ENCODE results near the gene MAFG. TPM values are rescaled to one million over a fixed set of nuclear protein-coding genes. Genes with fewer than 3 reads are reported as not detected.

Gene MAFG
- total and polyA plus RNA-seq, 4 donors: 11.9 to 33.3 (median 23.3) TPM

- H3K4me1 ChIP-seq (ENCODE audit: control insufficient read depth in 5 of 5, insufficient read depth in 5 of 5, low read length in 5 of 5): peaks cover 0 to 28% (median 11%) of the 10 kb centered on the region in 5 donors
- ATAC-seq (ENCODE audit: insufficient read depth, low FRiP score) (peak; percentile 48), DNase-seq (peak in 1 of 3 donors; percentile 21)
- H3K9me3 ChIP-seq (ENCODE audit: control insufficient read depth in 4 of 4, insufficient read depth in 3 of 4, low read length in 3 of 4): no peaks in the 10 kb centered on the region
- H3K27ac ChIP-seq (ENCODE audit: low read depth in 1 of 2, low read length in 1 of 2): peak within 1 kb of the TSS; percentile 97 to 99
- no peak for TF ChIP-seq CTCF (IDR thresholded peaks at IDR 0.05; ENCODE audit: control extremely low read depth, extremely low read depth)
- H3K9ac ChIP-seq (ENCODE audit: insufficient read depth in 1 of 2, low read length in 2 of 2): peak within 1 kb of the TSS; percentile 78 to 94
- no peaks in the 10 kb centered on the region for H3K27me3 ChIP-seq (ENCODE audit: control insufficient read depth in 3 of 3, insufficient read depth in 3 of 3, low read length in 2 of 3)
- 1 to 2% methylated on average over 38 to 64 of the region's 64 CpGs for WGBS, 2 donors
- peaks cover 0 to 23% (median 9%) of the 10 kb centered on the region in 4 donors for H3K36me3 ChIP-seq (ENCODE audit: control insufficient read depth in 4 of 4, insufficient read depth in 4 of 4, low read length in 4 of 4)
- peak within 1 kb of the TSS; percentile 79 for H3K4me3 ChIP-seq
Measured at GRCh38 chr17:81870981-81871386, 56.6 kb downstream of the MAFG start, which contains the start of gene ARHGDIA. Gene ARHGDIA (minus strand): TSS chr17:81871337. CDS start chr17:81869930, 1,407 bp downstream.

- Histone ChIP-seq H3K4me1 (ENCODE audit: control insufficient read depth in 5 of 5, insufficient read depth in 5 of 5, low read length in 5 of 5) (peaks cover 0 to 28% (median 11%) of the 10 kb centered on the region in 5 donors), H3K27ac (ENCODE audit: low read depth in 1 of 2, low read length in 1 of 2) (peak overlapping the region; percentile 90 to 98), H3K36me3 (ENCODE audit: control insufficient read depth in 4 of 4, insufficient read depth in 4 of 4, low read length in 4 of 4) (peaks cover 0 to 24% (median 12%) of the 10 kb centered on the region in 4 donors), H3K4me3 (peak overlapping the region; percentile 71), H3K27me3 (ENCODE audit: control insufficient read depth in 3 of 3, insufficient read depth in 3 of 3, low read length in 2 of 3) (no peaks in the 10 kb centered on the region), H3K9ac (ENCODE audit: insufficient read depth in 1 of 2, low read length in 2 of 2) (no peak overlapping the region), H3K9me3 (ENCODE audit: control insufficient read depth in 4 of 4, insufficient read depth in 3 of 4, low read length in 3 of 4) (no peaks in the 10 kb centered on the region)
- TF ChIP-seq CTCF (IDR thresholded peaks at IDR 0.05; ENCODE audit: control extremely low read depth, extremely low read depth): no peak
- peak; percentile 9 for ATAC-seq (ENCODE audit: insufficient read depth, low FRiP score)
- WGBS, 2 donors: 2 to 4% methylated on average over 32 to 65 of the region's 65 CpGs
- peak in 2 of 3 donors; percentile 38 to 39 for DNase-seq
Measured at GRCh38 chr17:81870131-81870980, 57.2 kb downstream of the MAFG start.

- H3K4me3 ChIP-seq: peak overlapping the region; percentile 71
- WGBS, 2 donors: 40 to 43% methylated on average over 48 to 52 of the region's 52 CpGs
- ATAC-seq (ENCODE audit: insufficient read depth, low FRiP score) (no peak), DNase-seq (peak; percentile 45 to 70 (median 58))
- peaks cover 0 to 25% (median 14%) of the 10 kb centered on the region in 4 donors for H3K36me3 ChIP-seq (ENCODE audit: control insufficient read depth in 4 of 4, insufficient read depth in 4 of 4, low read length in 4 of 4)
- H3K9ac ChIP-seq (ENCODE audit: insufficient read depth in 1 of 2, low read length in 2 of 2): no peak overlapping the region
- H3K9me3 ChIP-seq (ENCODE audit: control insufficient read depth in 4 of 4, insufficient read depth in 3 of 4, low read length in 3 of 4): no peaks in the 10 kb centered on the region
- TF ChIP-seq CTCF (IDR thresholded peaks at IDR 0.05; ENCODE audit: control extremely low read depth, extremely low read depth): peak; percentile 30
- H3K4me1 ChIP-seq (ENCODE audit: control insufficient read depth in 5 of 5, insufficient read depth in 5 of 5, low read length in 5 of 5): peaks cover 0 to 28% (median 11%) of the 10 kb centered on the region in 5 donors
- H3K27ac ChIP-seq (ENCODE audit: low read depth in 1 of 2, low read length in 1 of 2): peak overlapping the region; percentile 90 to 98
- no peaks in the 10 kb centered on the region for H3K27me3 ChIP-seq (ENCODE audit: control insufficient read depth in 3 of 3, insufficient read depth in 3 of 3, low read length in 2 of 3)
Measured at GRCh38 chr17:81869221-81870130, 58.1 kb downstream of the MAFG start.
